Fibroblast of villous mesenchyme (primary cell): ENCODE measurements around the gene CEBPA. TPM values are rescaled to one million over a fixed set of nuclear protein-coding genes. Genes with fewer than 3 reads are reported as not detected.

Experiments used
- DNase-seq: peaks from one replicate; pipeline ENCODE4 v3.0.0-alpha.2; 2010; ENCODE audit warnings: low read depth
- H3K4me3 ChIP-seq: 2 replicates; pipeline ENCODE4 v1.5.1; 2011; ENCODE audit warnings: low read depth, mild to moderate bottlenecking, low read length
- total RNA-seq: library from RNA; depleted of rRNA; stranded (reverse); fragments of >200 nt; gene quantifications from 2 replicates; pipeline ENCODE4 v1.2.3, GENCODE V29; 2012
- TF ChIP-seq, protein P1 (sequence below): IDR thresholded peaks from 2 replicates; pipeline ENCODE4 v1.5.1; 2012; ENCODE audit warnings: low read depth, mild to moderate bottlenecking, low read length; ENCODE audit not compliant: insufficient read depth

The CEBPA gene
- total RNA-seq, 1 donor = under 0.01 TPM

DNA sequence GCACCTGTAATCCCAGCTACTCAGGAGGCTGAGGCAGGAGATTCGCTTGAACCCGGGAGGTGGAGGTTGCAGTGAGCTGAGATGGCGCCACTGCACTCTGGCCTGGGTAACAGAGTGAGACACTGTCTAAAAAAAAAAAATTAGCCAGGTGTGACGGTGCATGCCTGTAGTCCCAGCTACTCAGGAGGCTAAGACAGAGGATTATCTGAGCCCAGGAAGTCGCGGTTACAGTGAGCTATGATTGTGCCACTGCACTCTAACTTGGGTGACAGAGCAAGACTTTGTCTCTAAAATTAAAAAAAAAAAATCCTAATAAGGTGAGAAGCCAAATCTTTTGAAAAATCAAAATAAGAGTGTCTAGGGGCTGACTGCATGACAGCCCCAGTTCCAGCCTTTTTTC, 9.7 kb upstream of the CEBPA start:
- TF ChIP-seq, protein P1, sequence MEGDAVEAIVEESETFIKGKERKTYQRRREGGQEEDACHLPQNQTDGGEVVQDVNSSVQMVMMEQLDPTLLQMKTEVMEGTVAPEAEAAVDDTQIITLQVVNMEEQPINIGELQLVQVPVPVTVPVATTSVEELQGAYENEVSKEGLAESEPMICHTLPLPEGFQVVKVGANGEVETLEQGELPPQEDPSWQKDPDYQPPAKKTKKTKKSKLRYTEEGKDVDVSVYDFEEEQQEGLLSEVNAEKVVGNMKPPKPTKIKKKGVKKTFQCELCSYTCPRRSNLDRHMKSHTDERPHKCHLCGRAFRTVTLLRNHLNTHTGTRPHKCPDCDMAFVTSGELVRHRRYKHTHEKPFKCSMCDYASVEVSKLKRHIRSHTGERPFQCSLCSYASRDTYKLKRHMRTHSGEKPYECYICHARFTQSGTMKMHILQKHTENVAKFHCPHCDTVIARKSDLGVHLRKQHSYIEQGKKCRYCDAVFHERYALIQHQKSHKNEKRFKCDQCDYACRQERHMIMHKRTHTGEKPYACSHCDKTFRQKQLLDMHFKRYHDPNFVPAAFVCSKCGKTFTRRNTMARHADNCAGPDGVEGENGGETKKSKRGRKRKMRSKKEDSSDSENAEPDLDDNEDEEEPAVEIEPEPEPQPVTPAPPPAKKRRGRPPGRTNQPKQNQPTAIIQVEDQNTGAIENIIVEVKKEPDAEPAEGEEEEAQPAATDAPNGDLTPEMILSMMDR = no peak
- H3K4me3 ChIP-seq = no peak overlapping the region
- DNase-seq = no peak

DNA sequence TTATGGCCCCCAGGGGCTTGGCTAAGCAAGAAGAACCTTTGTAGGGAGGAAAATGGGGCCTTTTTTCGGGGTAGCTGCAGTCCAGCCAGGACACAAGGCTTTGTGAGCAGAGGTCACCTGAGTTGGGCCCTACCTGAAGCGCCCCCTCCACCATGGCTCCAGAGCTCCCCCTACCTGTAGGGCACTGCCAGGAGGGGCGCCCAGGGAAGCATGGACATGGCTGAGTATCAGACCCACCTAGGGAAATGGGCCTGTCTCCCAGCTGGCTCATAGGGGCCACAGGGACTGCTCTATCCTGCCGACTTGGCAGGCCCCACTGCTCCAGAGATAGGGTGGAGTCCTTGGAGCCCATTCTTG, 9.0 kb upstream of the CEBPA start:
- TF ChIP-seq, protein P1 = no peak
- no peak for DNase-seq

DNA sequence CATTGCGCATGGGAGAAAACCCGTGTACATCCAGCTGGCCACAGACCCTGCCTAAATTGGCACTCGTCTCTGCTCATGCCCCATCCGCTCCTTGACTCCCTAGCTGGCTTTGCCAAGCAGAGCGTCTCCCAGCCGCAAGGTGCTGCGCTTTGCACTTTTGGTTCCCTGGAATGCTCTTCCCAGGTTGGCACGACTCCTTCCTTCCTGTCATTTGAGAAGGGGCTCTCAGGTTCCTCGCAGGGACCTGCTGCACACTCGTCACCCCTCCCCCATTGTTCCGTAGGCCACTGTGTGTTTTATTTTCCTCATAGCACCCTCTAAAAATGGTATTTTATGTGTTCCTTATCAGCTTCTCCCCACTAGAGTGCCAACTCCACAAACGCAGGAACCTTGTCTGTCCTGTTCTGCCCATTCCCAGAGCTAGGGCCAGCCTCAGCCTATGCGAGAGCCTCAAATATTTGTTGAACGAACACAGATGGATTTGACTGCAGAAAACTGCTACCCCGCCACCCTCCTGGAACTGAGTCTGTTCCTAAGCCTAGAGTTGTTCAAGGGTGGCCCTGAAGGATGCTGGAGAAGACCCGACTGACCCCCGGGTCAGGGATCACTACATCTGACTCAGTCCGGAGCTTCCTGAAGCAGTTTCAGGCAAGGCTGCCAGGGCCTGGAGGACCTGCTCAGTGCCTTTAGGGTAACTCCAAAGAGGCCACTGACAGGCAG, 8.4 kb upstream of the CEBPA start:
- DNase-seq = no peak
- no peak overlapping the region for H3K4me3 ChIP-seq
- TF ChIP-seq, protein P1 = no peak

More for the DNA sequence above, 9.0 kb upstream of the CEBPA start:
- no peak overlapping the region for H3K4me3 ChIP-seq

DNA sequence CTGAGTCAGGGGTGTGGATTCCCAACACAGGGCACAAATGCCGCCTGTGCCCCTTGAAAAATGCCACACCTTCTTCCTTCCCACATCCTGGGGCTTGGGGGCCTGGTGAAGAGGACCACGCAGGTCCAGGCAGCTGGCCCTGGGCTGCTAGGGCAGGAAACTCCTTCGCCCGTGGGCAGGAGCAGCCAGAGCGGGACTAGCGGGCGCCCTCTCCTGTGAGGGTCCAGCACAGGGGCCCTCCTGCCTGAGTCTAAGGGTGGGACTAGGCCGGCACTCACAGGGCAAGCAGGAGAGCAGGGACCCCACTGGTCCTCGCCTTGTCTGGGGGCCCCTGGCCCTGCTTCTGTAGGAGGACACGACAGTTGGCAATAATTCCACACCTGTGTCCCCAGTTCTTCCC, 7.5 kb upstream of the CEBPA start:
- TF ChIP-seq, protein P1 = no peak
- no peak for DNase-seq
- H3K4me3 ChIP-seq = no peak overlapping the region

DNA sequence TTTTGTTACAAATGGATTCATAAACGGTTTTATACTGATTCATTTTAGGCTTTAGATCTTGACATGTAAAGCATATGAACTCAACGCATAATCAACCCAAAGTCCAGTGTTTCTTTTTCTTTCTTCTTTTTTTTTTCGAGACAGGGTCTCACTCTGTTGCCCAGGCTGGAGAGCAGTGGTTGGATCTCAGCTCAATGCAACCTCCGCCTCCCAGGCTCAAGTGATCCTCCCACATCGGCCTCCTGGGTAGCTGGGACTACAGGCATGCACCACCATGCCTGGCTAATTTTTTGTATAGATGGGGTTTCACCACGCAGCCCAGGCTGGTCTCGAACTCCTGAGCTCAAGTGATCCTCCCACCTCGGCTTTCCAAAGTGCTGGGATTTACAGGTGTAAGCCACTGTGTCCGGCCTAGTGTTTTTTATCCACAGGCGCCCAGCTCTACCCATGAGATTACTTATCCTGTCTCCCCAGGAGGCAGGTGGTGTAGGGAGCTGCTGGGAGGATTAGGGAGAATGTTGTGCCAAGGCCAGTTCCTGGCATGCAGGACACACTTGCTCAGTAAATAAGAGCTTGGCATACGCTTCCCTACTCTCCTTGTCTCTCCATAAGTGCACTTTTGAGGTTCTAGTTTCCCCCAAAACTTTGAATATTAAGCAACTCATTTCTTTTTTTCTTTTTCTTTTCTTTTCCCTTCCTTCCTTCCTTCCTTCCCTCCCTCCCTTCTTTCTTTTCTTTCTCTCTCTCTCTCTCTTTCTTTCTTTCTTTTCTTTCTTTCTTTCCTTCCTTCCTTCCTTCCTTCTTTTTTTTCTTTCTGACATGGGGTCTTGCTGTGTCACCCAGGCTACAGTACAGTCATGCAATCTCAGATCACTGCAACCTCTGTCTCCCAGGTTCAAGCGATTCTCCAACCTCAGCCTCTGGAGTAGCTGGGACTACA, 4.8 kb upstream of the CEBPA start:
- H3K4me3 ChIP-seq = no peak overlapping the region
- TF ChIP-seq, protein P1 = no peak
- no peak for DNase-seq

DNA sequence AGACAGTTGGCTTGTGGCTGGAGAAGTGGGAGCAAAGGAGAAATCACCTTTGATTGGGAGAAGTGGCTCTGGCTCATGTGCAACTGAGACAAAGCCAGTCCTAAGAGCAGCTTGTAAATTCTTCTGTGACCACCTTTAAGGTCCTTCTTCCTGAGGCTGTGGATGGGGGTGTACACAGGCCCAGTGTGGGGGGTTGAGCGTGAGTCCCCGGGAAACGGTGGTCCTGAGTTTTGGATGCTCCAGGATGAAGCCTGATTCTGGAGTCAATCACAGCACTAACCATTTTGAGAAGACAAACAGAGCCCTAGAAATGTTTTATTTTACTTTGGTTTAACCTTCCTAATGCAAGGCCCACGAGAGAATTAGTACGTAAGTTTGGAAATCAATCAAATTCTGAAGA, 3.9 kb upstream of the CEBPA start:
- H3K4me3 ChIP-seq = no peak overlapping the region
- TF ChIP-seq, protein P1 = no peak
- DNase-seq = no peak
